ENCODE measurements around the gene IQGAP1.

Gene IQGAP1

GRCh38 chr15:90530250-90531051, 142.4 kb downstream of the IQGAP1 start:
- peak overlapping the region; percentile 85 for H3K4me3 ChIP-seq (replicated peaks; ENCODE audit: low read depth, low read length)
- no peak for TF ChIP-seq CTCF (IDR thresholded peaks at IDR 0.05; ENCODE audit: low read length, missing control alignments)
- DNase-seq (ENCODE audit: low read depth), result peak; percentile 38

GRCh38 chr15:90531147-90531546, 143.1 kb downstream of the IQGAP1 start:
- no peak for DNase-seq (ENCODE audit: low read depth)
- H3K4me3 ChIP-seq (replicated peaks; ENCODE audit: low read depth, low read length), result peak overlapping the region; percentile 85
- TF ChIP-seq CTCF (IDR thresholded peaks at IDR 0.05; ENCODE audit: low read length, missing control alignments), result no peak

GRCh38 chr15:90535254-90535653, 147.2 kb downstream of the IQGAP1 start:
- no peak overlapping the region for H3K4me3 ChIP-seq (replicated peaks; ENCODE audit: low read depth, low read length)
- TF ChIP-seq CTCF (IDR thresholded peaks at IDR 0.05; ENCODE audit: low read length, missing control alignments), result no peak
- DNase-seq (ENCODE audit: low read depth), result no peak

- no peak for TF ChIP-seq CTCF (IDR thresholded peaks at IDR 0.05; ENCODE audit: low read length, missing control alignments)
- H3K4me3 ChIP-seq (replicated peaks; ENCODE audit: low read depth, low read length), result no peak overlapping the region
- DNase-seq (ENCODE audit: low read depth), result no peak
These were observed 151.7 kb downstream of the IQGAP1 start for GRCh38 chr15:90539789-90540188.

GRCh38 chr15:90540768-90541167, 152.7 kb downstream of the IQGAP1 start:
- no peak overlapping the region for H3K4me3 ChIP-seq (replicated peaks; ENCODE audit: low read depth, low read length)
- no peak for DNase-seq (ENCODE audit: low read depth)
- no peak for TF ChIP-seq CTCF (IDR thresholded peaks at IDR 0.05; ENCODE audit: low read length, missing control alignments)

GRCh38 chr15:90545095-90545494, 157.1 kb downstream of the IQGAP1 start:
- H3K4me3 ChIP-seq (replicated peaks; ENCODE audit: low read depth, low read length), result no peak overlapping the region
- TF ChIP-seq CTCF (IDR thresholded peaks at IDR 0.05; ENCODE audit: low read length, missing control alignments), result no peak
- no peak for DNase-seq (ENCODE audit: low read depth)

- H3K4me3 ChIP-seq (replicated peaks; ENCODE audit: low read depth, low read length), result no peak overlapping the region
- no peak for DNase-seq (ENCODE audit: low read depth)
- no peak for TF ChIP-seq CTCF (IDR thresholded peaks at IDR 0.05; ENCODE audit: low read length, missing control alignments)
These were observed 159.5 kb downstream of the IQGAP1 start for GRCh38 chr15:90547540-90547939.
